SH-SY5Y (cell line): Measurements from ENCODE around the gene TXNRD3.

Experiments
- GATA2 ChIP-seq: IDR thresholded peaks from 2 replicates; pipeline ENCODE4 v1.6.1; 2011; ENCODE audit warnings: mild to moderate bottlenecking, low read depth, low read length
- GATA3 ChIP-seq: IDR thresholded peaks from 2 replicates; pipeline ENCODE4 v1.6.1; 2011; ENCODE audit warnings: low read depth, mild to moderate bottlenecking, low read length, moderate library complexity

DNA sequence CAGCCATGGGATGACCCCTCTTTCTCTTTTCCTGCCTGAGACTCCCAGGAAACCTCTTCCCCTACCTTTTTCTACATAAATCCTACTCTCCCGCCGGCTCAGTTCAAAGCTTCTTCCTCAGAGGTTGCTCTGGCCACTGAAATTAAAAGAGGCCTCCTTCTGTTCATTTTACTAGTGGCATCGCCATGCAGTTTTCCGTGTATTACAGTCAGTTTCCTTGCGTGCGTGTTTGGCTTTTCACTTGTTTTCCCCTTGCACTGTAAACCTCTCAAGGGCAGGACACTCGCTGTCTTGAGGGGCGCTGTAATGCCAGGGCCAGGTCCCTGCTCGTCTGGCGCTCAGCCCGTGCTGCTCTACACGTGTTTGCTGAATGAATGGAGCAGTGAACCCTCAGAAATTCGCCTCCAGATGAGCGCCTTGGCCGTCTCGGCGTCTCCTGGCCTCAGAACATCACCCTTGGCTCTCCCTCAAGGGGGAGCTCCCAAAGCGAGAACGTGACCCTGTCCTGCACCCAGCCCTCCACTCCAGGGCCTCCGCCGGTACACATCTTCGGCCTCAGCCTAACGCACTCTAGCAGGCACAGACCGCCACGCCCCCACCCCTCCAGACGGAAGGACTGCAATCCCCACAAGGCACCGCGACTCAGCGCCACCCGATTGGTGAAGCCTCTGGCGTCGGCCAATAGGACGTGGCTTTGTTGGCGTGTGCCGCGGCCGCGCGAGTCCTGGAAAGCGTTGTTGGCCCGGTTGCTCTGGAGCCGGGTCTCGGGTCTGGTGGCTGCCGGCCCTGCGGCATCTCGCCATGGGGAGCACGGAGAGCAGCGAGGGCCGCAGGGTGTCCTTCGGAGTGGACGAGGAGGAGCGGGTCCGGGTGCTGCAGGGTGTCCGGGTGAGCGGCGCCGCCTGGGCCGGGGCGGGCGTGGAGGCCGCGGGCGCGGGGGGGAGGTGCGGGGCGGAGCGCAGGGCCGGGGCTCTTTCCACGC lies 48.9 kb upstream of the TXNRD3 start, which contains the start of gene CHCHD6:
- no peak for TF ChIP-seq GATA3
- TF ChIP-seq GATA2, result no peak
